ENCODE measurements around the gene MKI67. TPM values are rescaled to one million over a fixed set of nuclear protein-coding genes. Genes with fewer than 3 reads are reported as not detected.

MKI67 gene
- total RNA-seq, 2 donors from 2014 or later, result 74.8 to 90.5 TPM

DNA sequence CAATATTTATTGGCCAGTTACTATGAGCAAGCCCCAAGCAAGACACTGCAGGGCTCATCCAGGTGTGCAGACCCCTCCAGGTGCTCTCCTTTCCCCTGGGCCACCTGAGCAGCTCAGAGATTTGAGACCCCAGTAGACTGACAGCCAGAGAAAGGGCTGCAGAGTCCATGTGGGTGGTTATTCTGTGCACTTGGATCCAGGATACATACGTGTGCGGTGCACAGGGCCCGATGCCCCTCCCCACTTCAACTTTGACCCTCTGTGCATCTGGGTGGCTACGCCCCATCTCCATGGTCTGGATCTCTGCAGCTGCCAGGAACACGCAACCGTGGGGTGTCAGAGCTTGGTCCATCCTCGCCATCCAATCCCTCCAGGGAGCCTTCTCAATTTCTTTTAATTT, 72.9 kb downstream of the MKI67 start:
- no peaks in the 10 kb centered on the region for H3K36me3 ChIP-seq (ENCODE audit: control insufficient read depth, insufficient read depth, low read length)
- TF ChIP-seq, protein P1, sequence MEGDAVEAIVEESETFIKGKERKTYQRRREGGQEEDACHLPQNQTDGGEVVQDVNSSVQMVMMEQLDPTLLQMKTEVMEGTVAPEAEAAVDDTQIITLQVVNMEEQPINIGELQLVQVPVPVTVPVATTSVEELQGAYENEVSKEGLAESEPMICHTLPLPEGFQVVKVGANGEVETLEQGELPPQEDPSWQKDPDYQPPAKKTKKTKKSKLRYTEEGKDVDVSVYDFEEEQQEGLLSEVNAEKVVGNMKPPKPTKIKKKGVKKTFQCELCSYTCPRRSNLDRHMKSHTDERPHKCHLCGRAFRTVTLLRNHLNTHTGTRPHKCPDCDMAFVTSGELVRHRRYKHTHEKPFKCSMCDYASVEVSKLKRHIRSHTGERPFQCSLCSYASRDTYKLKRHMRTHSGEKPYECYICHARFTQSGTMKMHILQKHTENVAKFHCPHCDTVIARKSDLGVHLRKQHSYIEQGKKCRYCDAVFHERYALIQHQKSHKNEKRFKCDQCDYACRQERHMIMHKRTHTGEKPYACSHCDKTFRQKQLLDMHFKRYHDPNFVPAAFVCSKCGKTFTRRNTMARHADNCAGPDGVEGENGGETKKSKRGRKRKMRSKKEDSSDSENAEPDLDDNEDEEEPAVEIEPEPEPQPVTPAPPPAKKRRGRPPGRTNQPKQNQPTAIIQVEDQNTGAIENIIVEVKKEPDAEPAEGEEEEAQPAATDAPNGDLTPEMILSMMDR (conservative IDR thresholded peaks at IDR 0.05), result no peak
- H3K36me3 Mint-ChIP-seq (ENCODE audit: low read depth), result no peaks in the 10 kb centered on the region
- H3K27ac Mint-ChIP-seq, result no peak overlapping the region
- H3K27me3 Mint-ChIP-seq (ENCODE audit: insufficient read depth), result peaks cover 3% of the 10 kb centered on the region
- no peaks in the 10 kb centered on the region for H3K4me1 ChIP-seq (ENCODE audit: control insufficient read depth, insufficient read depth, low read length)
- WGBS, 2 experiments (ENCODE audit: insufficient coverage in 1 of 2, insufficient read length in 1 of 2), result 92 to 100% methylated on average over 2 to 6 of the region's 7 CpGs
- H3K9me3 Mint-ChIP-seq, result no peaks in the 10 kb centered on the region
- H3K27ac ChIP-seq (ENCODE audit: low read depth, low read length), result no peak overlapping the region
- H3K4me3 ChIP-seq (ENCODE audit: low read length), result no peak overlapping the region
- DNase-seq, result no peak
- no peaks in the 10 kb centered on the region for H3K9me3 ChIP-seq (ENCODE audit: control insufficient read depth, low read length)
- no peak overlapping the region for H3K9ac ChIP-seq (ENCODE audit: extremely low read depth, low read length, poor library complexity, severe bottlenecking)
- no peaks in the 10 kb centered on the region for H3K27me3 ChIP-seq (ENCODE audit: control insufficient read depth, insufficient read depth, low read length, poor library complexity, severe bottlenecking)
- H3K4me3 Mint-ChIP-seq, result no peak overlapping the region
- H3K4me1 Mint-ChIP-seq, result no peaks in the 10 kb centered on the region

DNA sequence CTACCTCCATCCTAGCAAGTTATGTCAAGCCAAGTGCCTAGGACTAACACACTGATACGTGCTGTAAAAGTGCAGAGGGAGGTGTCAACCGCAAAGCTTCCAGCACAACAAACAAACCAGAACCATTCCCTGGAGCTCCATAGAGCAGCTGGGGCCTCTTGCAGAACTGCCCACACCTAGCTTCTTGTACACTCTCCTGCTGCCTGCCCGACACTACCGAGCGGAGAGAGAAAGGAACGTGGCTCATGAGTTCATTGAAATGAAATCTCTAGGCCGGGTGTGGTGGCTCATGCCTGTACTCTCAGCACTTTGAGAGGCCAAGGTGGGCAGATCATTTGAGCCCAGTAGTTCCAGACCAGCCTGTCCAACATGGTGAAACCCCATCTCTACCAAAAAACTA, 73.5 kb downstream of the MKI67 start:
- DNase-seq, result no peak
- Histone ChIP-seq H3K9me3 (ENCODE audit: control insufficient read depth, low read length) (no peaks in the 10 kb centered on the region), H3K27me3 (ENCODE audit: control insufficient read depth, insufficient read depth, low read length, poor library complexity, severe bottlenecking) (no peaks in the 10 kb centered on the region), H3K4me1 (ENCODE audit: control insufficient read depth, insufficient read depth, low read length) (no peaks in the 10 kb centered on the region), H3K9ac (ENCODE audit: extremely low read depth, low read length, poor library complexity, severe bottlenecking) (no peak overlapping the region), H3K27ac (ENCODE audit: low read depth, low read length) (no peak overlapping the region), H3K36me3 (ENCODE audit: control insufficient read depth, insufficient read depth, low read length) (no peaks in the 10 kb centered on the region), H3K4me3 (ENCODE audit: low read length) (no peak overlapping the region)
- no peaks in the 10 kb centered on the region for H3K36me3 Mint-ChIP-seq (ENCODE audit: low read depth)
- H3K9me3 Mint-ChIP-seq, result no peaks in the 10 kb centered on the region
- peaks cover 2% of the 10 kb centered on the region for H3K4me1 Mint-ChIP-seq
- no peak overlapping the region for H3K4me3 Mint-ChIP-seq
- TF ChIP-seq, protein P1 (conservative IDR thresholded peaks at IDR 0.05), result no peak
- H3K27me3 Mint-ChIP-seq (ENCODE audit: insufficient read depth), result peaks cover 3% of the 10 kb centered on the region
- H3K27ac Mint-ChIP-seq, result no peak overlapping the region
- WGBS, 2 experiments (ENCODE audit: insufficient coverage in 1 of 2, insufficient read length in 1 of 2), result 80 to 87% methylated on average over 1 to 7 of the region's 7 CpGs

DNA sequence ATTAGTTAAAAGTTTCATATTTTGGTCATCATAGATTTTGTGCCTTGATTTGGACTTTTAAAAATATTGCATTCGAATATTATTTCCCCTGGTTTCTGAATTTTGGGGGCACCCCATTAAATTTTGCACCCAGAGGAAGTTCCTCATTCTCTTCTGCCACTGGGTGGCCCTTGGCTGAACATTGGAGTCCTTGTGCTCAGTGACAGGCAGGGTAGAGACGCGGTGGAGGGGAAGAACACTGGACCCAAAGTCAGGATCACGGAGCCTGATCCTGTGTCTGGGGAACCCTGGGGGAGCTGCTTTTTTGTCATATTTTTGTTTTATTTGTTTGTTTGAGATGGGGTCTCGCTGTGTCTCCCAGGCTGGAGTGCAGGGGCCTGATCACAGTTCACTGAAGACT, 74.7 kb downstream of the MKI67 start:
- WGBS, 2 experiments (ENCODE audit: insufficient coverage in 1 of 2, insufficient read length in 1 of 2), result 82 to 88% methylated on average over 1 to 5 of the region's 5 CpGs
- Mint-ChIP-seq H3K4me3 (no peak overlapping the region), H3K27me3 (ENCODE audit: insufficient read depth) (peaks cover 3% of the 10 kb centered on the region), H3K27ac (no peak overlapping the region), H3K4me1 (peaks cover 9% of the 10 kb centered on the region), H3K36me3 (ENCODE audit: low read depth) (no peaks in the 10 kb centered on the region), H3K9me3 (no peaks in the 10 kb centered on the region)
- Histone ChIP-seq H3K36me3 (ENCODE audit: control insufficient read depth, insufficient read depth, low read length) (no peaks in the 10 kb centered on the region), H3K4me3 (ENCODE audit: low read length) (no peak overlapping the region), H3K27me3 (ENCODE audit: control insufficient read depth, insufficient read depth, low read length, poor library complexity, severe bottlenecking) (no peaks in the 10 kb centered on the region), H3K9ac (ENCODE audit: extremely low read depth, low read length, poor library complexity, severe bottlenecking) (no peak overlapping the region), H3K4me1 (ENCODE audit: control insufficient read depth, insufficient read depth, low read length) (no peaks in the 10 kb centered on the region), H3K9me3 (ENCODE audit: control insufficient read depth, low read length) (no peaks in the 10 kb centered on the region), H3K27ac (ENCODE audit: low read depth, low read length) (no peak overlapping the region)
- DNase-seq, result no peak
- TF ChIP-seq, protein P1 (conservative IDR thresholded peaks at IDR 0.05), result no peak

Measured in endodermal cell (in vitro differentiated cells).